Neural progenitor cell (in vitro differentiated cells): ENCODE measurements around the gene ASPDH. TPM values are rescaled to one million over a fixed set of nuclear protein-coding genes. Genes with fewer than 3 reads are reported as not detected.

Source experiments
- DNase-seq: peaks from one replicate; pipeline ENCODE4 v3.0.0-alpha.2; 2016; ENCODE audit warnings: low spot score
- H2AFZ ChIP-seq: fragments of 200-600 bp; sonication (generic); replicated peaks from 2 replicates; pipeline ENCODE4 v1.6.1; 2016; ENCODE audit warnings: antibody characterized with exemption
- H3F3A ChIP-seq: fragments of 200-600 bp; sonication (generic); 2 replicates; pipeline ENCODE4 v1.6.1; 2016; ENCODE audit warnings: antibody characterized with exemption, low read depth
- H3K27ac ChIP-seq: fragments of 200-600 bp; sonication (generic); 2 replicates; pipeline ENCODE4 v1.5.1; 2016; ENCODE audit warnings: mild to moderate bottlenecking
- H3K27me3 ChIP-seq: fragments of 200-600 bp; sonication (generic); 2 replicates; pipeline ENCODE4 v1.6.1; 2016; ENCODE audit warnings: mild to moderate bottlenecking, moderate library complexity
- H3K36me3 ChIP-seq: fragments of 200-600 bp; sonication (generic); 2 replicates; pipeline ENCODE4 v1.5.1; 2016
- H3K4me1 ChIP-seq: fragments of 200-600 bp; sonication (generic); 2 replicates; pipeline ENCODE4 v1.6.1; 2016; ENCODE audit warnings: mixed run types
- H3K4me2 ChIP-seq: fragments of 200-600 bp; sonication (generic); 2 replicates; pipeline ENCODE4 v1.6.1; 2016
- H3K4me3 ChIP-seq: fragments of 200-600 bp; sonication (generic); 2 replicates; pipeline ENCODE4 v1.5.1; 2016
- H3K79me2 ChIP-seq: fragments of 200-600 bp; sonication (generic); 2 replicates; pipeline ENCODE4 v1.6.1; 2016; ENCODE audit warnings: low read depth
- H3K9ac ChIP-seq: fragments of 200-600 bp; sonication (generic); 2 replicates; pipeline ENCODE4 v1.6.1; 2016
- H3K9me3 ChIP-seq: fragments of 200-600 bp; sonication (generic); 2 replicates; pipeline ENCODE4 v1.5.1; 2016; ENCODE audit warnings: low read depth
- H4K20me1 ChIP-seq: fragments of 200-600 bp; sonication (generic); 2 replicates; pipeline ENCODE4 v1.6.1; 2016; ENCODE audit warnings: low read depth
- H3K27ac Mint-ChIP-seq: 3 replicates; pipeline ENCODE4 v1.8.0; 2021; ENCODE audit warnings: mixed read lengths
- H3K27me3 Mint-ChIP-seq: 2 replicates; pipeline ENCODE4 v1.8.0; 2022; ENCODE audit warnings: low read depth, mild to moderate bottlenecking, inconsistent platforms, moderate library complexity, mixed read lengths; ENCODE audit not compliant: insufficient read depth
- H3K36me3 Mint-ChIP-seq: 3 replicates; pipeline ENCODE4 v1.8.0; 2021; ENCODE audit warnings: mixed read lengths
- H3K4me1 Mint-ChIP-seq: 3 replicates; pipeline ENCODE4 v1.8.0; 2021; ENCODE audit warnings: mixed read lengths
- H3K4me3 Mint-ChIP-seq: 3 replicates; pipeline ENCODE4 v1.8.0; 2021; ENCODE audit warnings: mild to moderate bottlenecking, moderate library complexity, mixed read lengths
- H3K9me3 Mint-ChIP-seq: 3 replicates; pipeline ENCODE4 v1.8.0; 2020; ENCODE audit warnings: mixed read lengths
- CTCF ChIP-seq: fragments of 200-600 bp; sonication (generic); IDR thresholded peaks from 2 replicates; pipeline ENCODE4 v1.5.1; 2017; ENCODE audit warnings: antibody characterized with exemption, mild to moderate bottlenecking
- EZH2 ChIP-seq: fragments of 200-600 bp; sonication (generic); IDR thresholded peaks from 2 replicates; pipeline ENCODE4 v1.6.1; 2017; ENCODE audit warnings: antibody characterized with exemption, mild to moderate bottlenecking, moderate library complexity
- EZH2phosphoT487 ChIP-seq: fragments of 200-600 bp; sonication (generic); IDR thresholded peaks from 2 replicates; pipeline ENCODE4 v1.6.1; 2017; ENCODE audit warnings: antibody characterized with exemption
- total RNA-seq: library from RNA; depleted of rRNA; stranded (reverse); fragments of >200 nt; gene quantifications from 2 replicates; pipeline ENCODE4 v1.2.3, GENCODE V29; 2015; ENCODE audit warnings: low replicate concordance

The ASPDH gene
- total RNA-seq, 1 donor from 2014 or later, result not detected

DNA sequence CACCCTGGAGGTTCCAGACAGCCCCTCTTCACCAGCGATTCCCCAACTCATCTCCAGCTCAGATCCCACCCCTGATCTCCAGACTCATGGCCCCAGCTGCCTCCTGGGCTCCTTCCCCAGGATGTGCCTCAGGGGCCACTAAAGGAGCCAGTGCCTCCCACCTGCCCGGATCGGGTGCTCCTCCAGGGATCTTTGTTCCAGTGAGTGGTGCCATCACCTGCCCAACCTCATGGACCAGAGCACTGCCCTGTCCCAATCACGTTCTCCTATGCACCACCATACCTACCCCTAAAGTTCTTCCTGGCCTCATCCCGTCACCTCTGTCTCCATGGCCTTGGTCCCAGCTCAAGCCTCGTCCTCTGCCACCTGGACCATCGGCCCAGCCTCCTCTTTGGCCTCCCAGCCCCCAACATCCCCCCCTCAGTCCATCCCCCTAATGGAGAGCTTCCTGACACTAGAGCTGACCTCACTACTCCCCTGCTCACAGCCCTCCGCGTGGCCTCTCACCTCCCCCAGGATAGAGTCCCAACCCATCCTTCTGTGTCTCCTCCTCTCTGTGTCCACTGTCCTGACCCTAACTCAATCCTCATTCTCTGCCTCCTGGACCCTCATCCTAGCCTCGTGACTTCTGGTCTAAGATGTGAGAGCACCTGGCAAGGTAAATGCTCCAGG, 28.3 kb downstream of the ASPDH start:
- Histone ChIP-seq H3K36me3 (no peaks in the 10 kb centered on the region), H3K4me3 (no peak overlapping the region), H4K20me1 (no peaks in the 10 kb centered on the region), H3K79me2 (no peaks in the 10 kb centered on the region), H3K27ac (no peak overlapping the region), H2AFZ (no peak overlapping the region), H3K4me1 (no peaks in the 10 kb centered on the region), H3K4me2 (no peak overlapping the region), H3K27me3 (peaks cover 41% of the 10 kb centered on the region), H3K9ac (no peak overlapping the region), H3K9me3 (peaks cover 9% of the 10 kb centered on the region), H3F3A (peaks cover 11% of the 10 kb centered on the region)
- H3K4me3 Mint-ChIP-seq, result no peak overlapping the region
- H3K27ac Mint-ChIP-seq, result no peak overlapping the region
- H3K27me3 Mint-ChIP-seq, result peaks cover 8% of the 10 kb centered on the region
- TF ChIP-seq CTCF, result no peak
- TF ChIP-seq EZH2, result no peak
- no peak for TF ChIP-seq EZH2phosphoT487
- DNase-seq, result no peak
- H3K4me1 Mint-ChIP-seq, result peaks cover 19% of the 10 kb centered on the region
- peaks cover 17% of the 10 kb centered on the region for H3K9me3 Mint-ChIP-seq
- H3K36me3 Mint-ChIP-seq, result peaks cover 24% of the 10 kb centered on the region

DNA sequence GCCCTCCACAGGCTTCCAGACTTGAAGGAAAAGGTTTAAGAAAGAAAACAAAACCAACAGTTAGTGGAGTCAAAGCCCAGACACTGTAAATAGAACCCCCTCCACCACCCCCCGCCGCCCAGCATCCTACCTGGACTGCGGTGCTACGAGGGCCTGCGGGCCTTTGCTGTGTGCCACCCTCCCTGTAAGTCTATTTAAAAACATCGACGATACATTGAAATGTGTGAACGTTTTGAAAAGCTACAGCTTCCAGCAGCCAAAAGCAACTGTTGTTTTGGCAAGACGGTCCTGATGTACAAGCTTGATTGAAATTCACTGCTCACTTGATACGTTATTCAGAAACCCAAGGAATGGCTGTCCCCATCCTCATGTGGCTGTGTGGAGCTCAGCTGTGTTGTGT, 30.8 kb downstream of the ASPDH start:
- Histone ChIP-seq H3K36me3 (no peaks in the 10 kb centered on the region), H4K20me1 (peaks cover 4% of the 10 kb centered on the region), H2AFZ (no peak overlapping the region), H3K4me2 (no peak overlapping the region), H3F3A (peaks cover 11% of the 10 kb centered on the region), H3K27me3 (peaks cover 17% of the 10 kb centered on the region), H3K9me3 (peaks cover 9% of the 10 kb centered on the region), H3K79me2 (peaks cover 21% of the 10 kb centered on the region), H3K9ac (no peak overlapping the region), H3K4me1 (no peaks in the 10 kb centered on the region), H3K4me3 (no peak overlapping the region), H3K27ac (no peak overlapping the region)
- Mint-ChIP-seq H3K4me1 (peaks cover 7% of the 10 kb centered on the region), H3K9me3 (peaks cover 23% of the 10 kb centered on the region), H3K27me3 (no peaks in the 10 kb centered on the region), H3K27ac (no peak overlapping the region), H3K36me3 (peaks cover 29% of the 10 kb centered on the region), H3K4me3 (no peak overlapping the region)
- DNase-seq, result no peak
- TF ChIP-seq CTCF (no peak), EZH2phosphoT487 (no peak), EZH2 (no peak)

DNA sequence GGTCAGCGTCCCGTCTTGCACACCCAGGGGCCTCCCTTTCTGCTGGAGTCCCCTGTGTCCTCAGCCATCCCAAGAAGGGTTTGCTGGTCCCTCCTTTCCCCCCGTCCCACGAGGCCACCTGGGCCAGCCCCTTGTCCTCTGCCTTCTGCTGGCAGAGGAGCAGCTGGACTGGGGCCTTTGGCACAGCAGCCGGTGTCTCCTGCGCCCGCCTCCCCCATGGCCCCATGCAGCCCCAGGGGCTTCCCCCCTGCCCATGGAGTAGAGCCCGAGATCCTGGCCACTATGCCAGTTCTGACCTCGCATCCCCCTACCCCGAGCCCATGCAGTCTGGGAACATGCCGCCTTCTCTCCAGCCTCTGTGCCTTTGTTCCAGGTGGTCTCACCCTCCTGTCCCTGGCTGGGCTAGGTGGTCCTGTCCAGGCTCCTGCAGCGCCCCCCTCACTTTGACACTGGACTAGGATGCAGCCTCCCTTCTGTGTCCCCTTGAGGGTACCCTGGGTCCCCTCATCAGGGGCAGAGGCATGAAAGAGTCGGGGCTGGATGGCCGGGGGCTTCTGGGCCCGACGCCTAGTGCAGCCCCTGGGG, 31.4 kb downstream of the ASPDH start:
- DNase-seq, result no peak
- no peaks in the 10 kb centered on the region for H3K27me3 Mint-ChIP-seq
- H3K4me1 Mint-ChIP-seq, result peaks cover 10% of the 10 kb centered on the region
- no peak overlapping the region for H3K4me2 ChIP-seq
- H3K9me3 Mint-ChIP-seq, result peaks cover 29% of the 10 kb centered on the region
- no peak overlapping the region for H3K9ac ChIP-seq
- peaks cover 11% of the 10 kb centered on the region for H3K27me3 ChIP-seq
- no peak overlapping the region for H3K27ac Mint-ChIP-seq
- H3K4me3 Mint-ChIP-seq, result no peak overlapping the region
- peaks cover 9% of the 10 kb centered on the region for H3K9me3 ChIP-seq
- H3K79me2 ChIP-seq, result peaks cover 26% of the 10 kb centered on the region
- H3K36me3 Mint-ChIP-seq, result peaks cover 34% of the 10 kb centered on the region
- H3K4me3 ChIP-seq, result no peak overlapping the region
- no peaks in the 10 kb centered on the region for H3K36me3 ChIP-seq
- no peak overlapping the region for H2AFZ ChIP-seq
- peaks cover 10% of the 10 kb centered on the region for H4K20me1 ChIP-seq
- peaks cover under 1% of the 10 kb centered on the region for H3K4me1 ChIP-seq
- peaks cover 11% of the 10 kb centered on the region for H3F3A ChIP-seq
- no peak overlapping the region for H3K27ac ChIP-seq
- no peak for TF ChIP-seq EZH2
- TF ChIP-seq CTCF, result no peak
- TF ChIP-seq EZH2phosphoT487, result no peak
